Mesendoderm (in vitro differentiated cells): ENCODE results near the gene LIN37.

Experiments used
- DNase-seq: peaks from one replicate; pipeline ENCODE4 v3.0.0; 2013
- H2AK5ac ChIP-seq: 2 replicates; pipeline ENCODE4 v1.6.1; 2013; ENCODE audit warnings: low read length, inconsistent platforms
- H2BK120ac ChIP-seq: 2 replicates; pipeline ENCODE4 v1.6.1; 2013; ENCODE audit warnings: low read depth, mild to moderate bottlenecking, low read length, moderate library complexity, mixed read lengths
- H2BK15ac ChIP-seq: replicated peaks from 2 replicates; pipeline ENCODE4 v1.6.1; 2013; ENCODE audit warnings: low read depth, mild to moderate bottlenecking, moderate library complexity
- H2BK5ac ChIP-seq: 2 replicates; pipeline ENCODE4 v1.6.1; 2013; ENCODE audit warnings: low read length, inconsistent platforms
- H3K18ac ChIP-seq: 2 replicates; pipeline ENCODE4 v1.6.1; 2013; ENCODE audit warnings: mild to moderate bottlenecking, low read length, mixed read lengths
- H3K23ac ChIP-seq: one replicate; pipeline ENCODE4 v1.6.1; 2013; ENCODE audit warnings: low read length
- H3K27ac ChIP-seq: 2 replicates; pipeline ENCODE4 v1.5.1; 2013; ENCODE audit warnings: low read depth, mild to moderate bottlenecking, inconsistent platforms, low read length, moderate library complexity
- H3K27me3 ChIP-seq: 2 replicates; pipeline ENCODE4 v1.6.1; 2013; ENCODE audit warnings: low read length, control low read depth, mild to moderate bottlenecking, inconsistent platforms; ENCODE audit not compliant: insufficient read depth, poor library complexity
- H3K36me3 ChIP-seq: 2 replicates; pipeline ENCODE4 v1.6.1; 2013; ENCODE audit warnings: low read length, inconsistent platforms; ENCODE audit not compliant: control insufficient read depth, insufficient read depth
- H3K4ac ChIP-seq: one replicate; pipeline ENCODE4 v1.6.1; 2013; ENCODE audit warnings: low read depth, mild to moderate bottlenecking, low read length, moderate library complexity
- H3K4me1 ChIP-seq: 2 replicates; pipeline ENCODE4 v1.6.1; 2013; ENCODE audit warnings: low read depth, low read length, inconsistent platforms; ENCODE audit not compliant: control insufficient read depth
- H3K4me2 ChIP-seq: 2 replicates; pipeline ENCODE4 v1.6.1; 2013; ENCODE audit warnings: low read length
- H3K4me3 ChIP-seq: 2 replicates; pipeline ENCODE4 v1.5.1; 2013; ENCODE audit warnings: mild to moderate bottlenecking, low read length
- H3K56ac ChIP-seq: one replicate; pipeline ENCODE4 v1.6.1; 2013; ENCODE audit warnings: low read length
- H3K79me1 ChIP-seq: 2 replicates; pipeline ENCODE4 v1.6.1; 2013; ENCODE audit warnings: low read length, inconsistent platforms
- H3K79me2 ChIP-seq: 2 replicates; pipeline ENCODE4 v1.6.1; 2013; ENCODE audit warnings: mild to moderate bottlenecking, low read length; ENCODE audit not compliant: control insufficient read depth, insufficient read depth
- H3K9ac ChIP-seq: 2 replicates; pipeline ENCODE4 v1.6.1; 2013; ENCODE audit warnings: low read length, inconsistent platforms
- H4K5ac ChIP-seq: one replicate; pipeline ENCODE4 v1.6.1; 2013; ENCODE audit warnings: low read length
- H4K8ac ChIP-seq: one replicate; pipeline ENCODE4 v1.6.1; 2013; ENCODE audit warnings: low read depth, mild to moderate bottlenecking, control low read depth, low read length, moderate library complexity
- WGBS: extraction: QIAGEN DNeasy Blood & Tissue Kit; methylation state at CpG from one replicate; pipeline ENCODE4 v1.1.7; 2013; ENCODE audit warnings: low lambda C conversion rate, missing lambda C conversion rate; ENCODE audit not compliant: insufficient coverage; ENCODE audit errors: extremely low coverage; 5-methylcytosine and 5-hydroxymethylcytosine counted together

LIN37 gene

GRCh38 chr19:35710784-35711723 lies 37.3 kb upstream of the LIN37 start:
- Histone ChIP-seq H2BK15ac (no peak overlapping the region), H3K27ac (no peak overlapping the region), H4K8ac (no peak overlapping the region), H3K27me3 (no peaks in the 10 kb centered on the region), H3K36me3 (no peaks in the 10 kb centered on the region), H4K5ac (no peak overlapping the region), H3K23ac (no peak overlapping the region), H3K79me2 (no peaks in the 10 kb centered on the region), H2BK120ac (no peak overlapping the region), H3K56ac (no peak overlapping the region), H3K9ac (no peak overlapping the region), H3K4me3 (no peak overlapping the region), H3K4me1 (peaks cover 2% of the 10 kb centered on the region), H2AK5ac (no peak overlapping the region), H3K79me1 (no peaks in the 10 kb centered on the region), H3K18ac (no peak overlapping the region), H3K4ac (no peak overlapping the region), H3K4me2 (no peak overlapping the region), H2BK5ac (no peak overlapping the region)
- no peak for DNase-seq
- WGBS = no CpG with 5 or more reads among the region's 13 CpGs

GRCh38 chr19:35712567-35713505 lies 35.5 kb upstream of the LIN37 start:
- H3K79me2 ChIP-seq = no peaks in the 10 kb centered on the region
- no peak overlapping the region for H3K4ac ChIP-seq
- H3K56ac ChIP-seq = no peak overlapping the region
- H3K4me3 ChIP-seq = no peak overlapping the region
- H3K79me1 ChIP-seq = no peaks in the 10 kb centered on the region
- H2BK15ac ChIP-seq = no peak overlapping the region
- H3K4me1 ChIP-seq = peaks cover 2% of the 10 kb centered on the region
- H3K23ac ChIP-seq = no peak overlapping the region
- no peak overlapping the region for H2BK5ac ChIP-seq
- H3K9ac ChIP-seq = no peak overlapping the region
- 100% methylated on average over 2 of the region's 11 CpGs for WGBS
- no peak overlapping the region for H4K5ac ChIP-seq
- DNase-seq = no peak
- H3K36me3 ChIP-seq = no peaks in the 10 kb centered on the region
- H3K18ac ChIP-seq = no peak overlapping the region
- no peak overlapping the region for H3K4me2 ChIP-seq
- H3K27ac ChIP-seq = no peak overlapping the region
- no peak overlapping the region for H4K8ac ChIP-seq
- H3K27me3 ChIP-seq = no peaks in the 10 kb centered on the region
- H2AK5ac ChIP-seq = no peak overlapping the region
- H2BK120ac ChIP-seq = no peak overlapping the region

GRCh38 chr19:35713506-35713850 lies 34.9 kb upstream of the LIN37 start:
- no CpG with 5 or more reads among the region's 2 CpGs for WGBS
- no peak for DNase-seq

GRCh38 chr19:35713904-35714495 lies 34.4 kb upstream of the LIN37 start:
- Histone ChIP-seq H3K4me3 (no peak overlapping the region), H3K4me1 (peaks cover 4% of the 10 kb centered on the region), H2AK5ac (no peak overlapping the region), H3K79me2 (peaks cover 8% of the 10 kb centered on the region), H3K9ac (no peak overlapping the region), H3K18ac (no peak overlapping the region), H4K5ac (no peak overlapping the region), H3K27ac (no peak overlapping the region), H3K27me3 (no peaks in the 10 kb centered on the region), H2BK120ac (no peak overlapping the region), H3K4me2 (no peak overlapping the region), H3K56ac (no peak overlapping the region), H2BK5ac (no peak overlapping the region), H3K4ac (no peak overlapping the region), H2BK15ac (no peak overlapping the region), H4K8ac (no peak overlapping the region), H3K23ac (no peak overlapping the region), H3K79me1 (peaks cover 4% of the 10 kb centered on the region), H3K36me3 (no peaks in the 10 kb centered on the region)
- no CpG with 5 or more reads among the region's 12 CpGs for WGBS
- DNase-seq = no peak

More at GRCh38 chr19:35713506-35713850, 34.9 kb upstream of the LIN37 start:
- H2BK5ac ChIP-seq = no peak overlapping the region
- H3K4me1 ChIP-seq = peaks cover 2% of the 10 kb centered on the region
- H3K56ac ChIP-seq = no peak overlapping the region
- no peak overlapping the region for H3K4ac ChIP-seq
- no peak overlapping the region for H4K8ac ChIP-seq
- H3K27me3 ChIP-seq = no peaks in the 10 kb centered on the region
- peaks cover 1% of the 10 kb centered on the region for H3K79me1 ChIP-seq
- H3K9ac ChIP-seq = no peak overlapping the region
- H3K27ac ChIP-seq = no peak overlapping the region
- H4K5ac ChIP-seq = no peak overlapping the region
- no peak overlapping the region for H2BK15ac ChIP-seq
- H3K4me2 ChIP-seq = no peak overlapping the region
- no peak overlapping the region for H3K4me3 ChIP-seq
- no peak overlapping the region for H2AK5ac ChIP-seq
- peaks cover 3% of the 10 kb centered on the region for H3K79me2 ChIP-seq
- H3K23ac ChIP-seq = no peak overlapping the region
- H2BK120ac ChIP-seq = no peak overlapping the region
- H3K18ac ChIP-seq = no peak overlapping the region
- no peaks in the 10 kb centered on the region for H3K36me3 ChIP-seq

- Histone ChIP-seq H3K27me3 (no peaks in the 10 kb centered on the region), H3K79me1 (peaks cover 10% of the 10 kb centered on the region), H3K36me3 (no peaks in the 10 kb centered on the region), H3K4me1 (peaks cover 5% of the 10 kb centered on the region), H3K9ac (no peak overlapping the region), H4K5ac (no peak overlapping the region), H3K18ac (no peak overlapping the region), H4K8ac (no peak overlapping the region), H3K56ac (no peak overlapping the region), H3K79me2 (peaks cover 13% of the 10 kb centered on the region), H3K4me3 (no peak overlapping the region), H2BK15ac (no peak overlapping the region), H2BK5ac (no peak overlapping the region), H3K27ac (no peak overlapping the region), H3K23ac (no peak overlapping the region), H2AK5ac (no peak overlapping the region), H3K4ac (no peak overlapping the region), H3K4me2 (no peak overlapping the region), H2BK120ac (no peak overlapping the region)
- no CpG with 5 or more reads among the region's 14 CpGs for WGBS
- peak; percentile 61 for DNase-seq
These were observed 33.6 kb upstream of the LIN37 start for GRCh38 chr19:35714601-35715354.
